KMS-11 (cell line): ENCODE results near the gene STAM.

ENCODE experiments used
- H2AFZ ChIP-seq: fragments of 200-600 bp; sonication (generic); 2 replicates; pipeline ENCODE4 v1.6.1; 2016; ENCODE audit warnings: antibody characterized with exemption, mixed run types, low read depth
- H3K27ac ChIP-seq: fragments of 200-600 bp; sonication (generic); 2 replicates; pipeline ENCODE4 v1.6.1; 2016; ENCODE audit warnings: mild to moderate bottlenecking, mixed run types
- H3K27me3 ChIP-seq: fragments of 200-600 bp; sonication (generic); 2 replicates; pipeline ENCODE4 v1.6.1; 2017; ENCODE audit warnings: mild to moderate bottlenecking, low read depth, mixed run types, moderate library complexity; ENCODE audit not compliant: insufficient read depth
- H3K36me3 ChIP-seq: fragments of 200-600 bp; sonication (generic); 2 replicates; pipeline ENCODE4 v1.6.1; 2017; ENCODE audit warnings: mild to moderate bottlenecking, mixed run types; ENCODE audit not compliant: insufficient read depth
- H3K4me1 ChIP-seq: fragments of 200-600 bp; sonication (generic); 2 replicates; pipeline ENCODE4 v1.6.1; 2016; ENCODE audit warnings: mild to moderate bottlenecking, low read depth, mixed run types; ENCODE audit not compliant: poor library complexity, severe bottlenecking
- H3K4me2 ChIP-seq: fragments of 200-600 bp; sonication (generic); 2 replicates; pipeline ENCODE4 v1.7.0; 2016; ENCODE audit warnings: mild to moderate bottlenecking, mixed run types
- H3K4me3 ChIP-seq: fragments of 200-600 bp; sonication (generic); IDR thresholded peaks from 2 replicates; pipeline ENCODE4 v1.6.1; 2017; ENCODE audit warnings: low read depth, low read length, mixed read lengths; ENCODE audit not compliant: insufficient read depth
- H3K79me2 ChIP-seq: fragments of 200-600 bp; sonication (generic); 2 replicates; pipeline ENCODE4 v1.6.1; 2016; ENCODE audit warnings: low read depth, mixed run types; ENCODE audit not compliant: insufficient read depth
- H3K9ac ChIP-seq: fragments of 200-600 bp; sonication (generic); 2 replicates; pipeline ENCODE4 v1.6.1; 2016; ENCODE audit warnings: mild to moderate bottlenecking, mixed run types
- H4K20me1 ChIP-seq: fragments of 200-600 bp; sonication (generic); 2 replicates; pipeline ENCODE4 v1.6.1; 2016; ENCODE audit warnings: mild to moderate bottlenecking, mixed run types; ENCODE audit not compliant: insufficient read depth
- TF ChIP-seq, protein P1 (sequence below): fragments of 200-600 bp; sonication (generic); conservative IDR thresholded peaks from 2 replicates; pipeline ENCODE4 v1.6.1; 2017; ENCODE audit warnings: low read depth, mild to moderate bottlenecking, antibody characterized with exemption, low read length, moderate library complexity, mixed read lengths

The STAM gene

DNA sequence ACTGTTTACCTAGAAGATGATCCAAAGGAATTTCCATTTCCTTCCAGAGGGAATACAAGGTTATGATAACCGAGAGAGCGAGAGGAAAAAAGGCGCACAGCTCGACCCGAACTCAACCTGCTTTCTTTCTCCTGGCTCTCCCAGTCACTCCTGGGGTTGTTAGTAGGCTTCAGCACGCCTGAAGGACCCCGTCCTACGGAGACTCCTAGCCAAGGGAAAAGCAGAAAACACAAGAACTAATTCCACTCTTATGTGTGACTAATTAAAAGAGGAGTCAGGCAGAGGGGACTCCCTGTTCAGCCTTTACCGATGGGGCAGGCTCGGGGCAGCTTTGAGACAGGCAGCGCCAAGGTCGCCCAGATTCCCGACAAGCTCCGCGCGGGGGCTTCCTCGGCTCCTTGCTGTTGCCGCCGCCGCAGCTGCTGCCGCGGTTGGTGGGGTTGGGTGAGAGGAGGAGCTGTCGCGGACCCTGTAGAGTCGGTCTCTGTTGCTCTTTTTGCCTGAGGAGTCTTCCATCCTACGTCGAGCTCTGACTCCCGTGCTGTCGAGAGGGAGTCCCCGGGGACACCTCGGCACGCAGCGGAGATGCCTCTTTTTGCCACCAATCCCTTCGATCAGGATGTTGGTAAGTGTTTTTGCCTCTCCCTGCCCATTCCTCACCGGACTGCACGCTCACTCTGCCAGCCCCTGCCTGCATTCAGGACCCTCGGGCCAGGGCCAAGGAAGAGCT, at the start of gene STAM:
STAM (plus strand) TSS at position 397 of the 730 bp plus-strand sequence; CDS start at position 586, 189 bp downstream.
- Histone ChIP-seq H3K27ac (peak within 1 kb of the TSS; percentile 97), H3K4me1 (peaks cover 23% of the 10 kb centered on the region), H3K4me3 (peak within 1 kb of the TSS; percentile 76), H3K4me2 (peak within 1 kb of the TSS; percentile 94), H3K27me3 (no peaks in the 10 kb centered on the region), H3K79me2 (peaks cover 61% of the 10 kb centered on the region), H2AFZ (peak within 1 kb of the TSS; percentile 66), H3K36me3 (no peaks in the 10 kb centered on the region), H4K20me1 (no peaks in the 10 kb centered on the region; the same call in 1 of the 2 replicates), H3K9ac (peak within 1 kb of the TSS; percentile 98)
- TF ChIP-seq, protein P1, sequence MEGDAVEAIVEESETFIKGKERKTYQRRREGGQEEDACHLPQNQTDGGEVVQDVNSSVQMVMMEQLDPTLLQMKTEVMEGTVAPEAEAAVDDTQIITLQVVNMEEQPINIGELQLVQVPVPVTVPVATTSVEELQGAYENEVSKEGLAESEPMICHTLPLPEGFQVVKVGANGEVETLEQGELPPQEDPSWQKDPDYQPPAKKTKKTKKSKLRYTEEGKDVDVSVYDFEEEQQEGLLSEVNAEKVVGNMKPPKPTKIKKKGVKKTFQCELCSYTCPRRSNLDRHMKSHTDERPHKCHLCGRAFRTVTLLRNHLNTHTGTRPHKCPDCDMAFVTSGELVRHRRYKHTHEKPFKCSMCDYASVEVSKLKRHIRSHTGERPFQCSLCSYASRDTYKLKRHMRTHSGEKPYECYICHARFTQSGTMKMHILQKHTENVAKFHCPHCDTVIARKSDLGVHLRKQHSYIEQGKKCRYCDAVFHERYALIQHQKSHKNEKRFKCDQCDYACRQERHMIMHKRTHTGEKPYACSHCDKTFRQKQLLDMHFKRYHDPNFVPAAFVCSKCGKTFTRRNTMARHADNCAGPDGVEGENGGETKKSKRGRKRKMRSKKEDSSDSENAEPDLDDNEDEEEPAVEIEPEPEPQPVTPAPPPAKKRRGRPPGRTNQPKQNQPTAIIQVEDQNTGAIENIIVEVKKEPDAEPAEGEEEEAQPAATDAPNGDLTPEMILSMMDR = no peak

DNA sequence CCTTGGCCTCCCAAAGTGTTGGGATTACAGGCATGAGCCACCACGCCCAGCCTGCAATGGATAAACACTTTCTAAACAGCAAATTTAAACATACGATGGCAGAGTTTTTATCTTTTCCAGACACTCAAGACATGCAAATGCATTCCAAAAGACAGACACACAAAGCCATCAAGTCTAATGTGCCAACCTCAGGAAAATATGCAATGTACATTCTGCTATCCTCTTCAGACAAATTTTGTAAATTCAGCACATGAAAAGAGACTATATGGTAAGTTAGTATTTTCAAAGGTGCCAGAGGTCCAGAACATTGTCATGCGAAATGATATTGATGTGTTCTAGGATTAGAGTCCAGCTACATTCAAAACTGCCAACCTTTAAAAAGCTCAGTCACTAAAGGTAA, 46.6 kb upstream of the STAM start:
- Histone ChIP-seq H3K4me1 (no peaks in the 10 kb centered on the region), H2AFZ (no peak overlapping the region), H3K4me3 (no peak overlapping the region), H3K79me2 (no peaks in the 10 kb centered on the region), H3K9ac (no peak overlapping the region), H4K20me1 (no peaks in the 10 kb centered on the region), H3K27me3 (no peaks in the 10 kb centered on the region), H3K36me3 (no peaks in the 10 kb centered on the region), H3K27ac (no peak overlapping the region), H3K4me2 (no peak overlapping the region)
- TF ChIP-seq, protein P1 = no peak

DNA sequence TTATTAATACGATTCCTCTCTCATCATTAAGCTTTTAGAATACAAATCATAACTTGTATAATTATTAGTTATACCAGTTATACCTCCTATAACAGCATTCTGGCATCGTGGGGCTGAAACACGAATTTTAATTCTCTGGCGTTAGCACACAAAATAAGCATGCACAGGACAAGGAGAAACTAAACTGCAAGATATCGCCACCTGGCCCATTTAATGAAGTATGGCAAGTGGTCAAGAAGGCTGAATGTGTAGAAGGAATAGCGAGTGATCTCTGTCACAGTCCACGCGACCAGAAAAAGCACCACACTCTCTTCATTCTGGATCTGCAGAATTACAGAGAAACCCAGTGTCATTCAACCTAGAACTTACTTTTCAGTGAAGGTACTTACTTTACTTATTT, 44.9 kb upstream of the STAM start:
- Histone ChIP-seq H4K20me1 (no peaks in the 10 kb centered on the region), H3K27ac (no peak overlapping the region), H2AFZ (no peak overlapping the region), H3K36me3 (no peaks in the 10 kb centered on the region), H3K4me1 (no peaks in the 10 kb centered on the region), H3K27me3 (no peaks in the 10 kb centered on the region), H3K4me3 (no peak overlapping the region), H3K79me2 (no peaks in the 10 kb centered on the region), H3K4me2 (no peak overlapping the region), H3K9ac (no peak overlapping the region)
- TF ChIP-seq, protein P1 = no peak

DNA sequence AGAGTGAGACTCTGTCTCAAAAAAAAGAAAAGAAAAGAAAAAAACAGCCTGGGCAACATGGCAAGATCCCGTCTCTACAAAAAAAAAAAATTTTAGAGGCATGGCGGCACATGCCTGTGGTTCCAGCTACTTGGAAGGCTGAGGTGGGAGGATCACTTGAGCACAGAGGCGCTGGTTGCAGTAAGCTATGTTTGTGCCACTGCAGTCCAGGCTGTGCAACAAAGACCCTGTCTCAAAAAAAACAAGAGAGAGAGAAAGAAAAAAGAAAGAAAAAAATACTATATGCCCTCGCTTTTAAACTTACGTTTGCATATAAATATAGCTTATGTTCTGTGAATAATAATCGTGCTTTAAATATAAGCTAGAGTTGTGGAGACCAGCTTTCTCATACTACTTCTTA, 38.0 kb upstream of the STAM start:
- H3K4me2 ChIP-seq = no peak overlapping the region
- no peaks in the 10 kb centered on the region for H3K4me1 ChIP-seq
- no peaks in the 10 kb centered on the region for H3K36me3 ChIP-seq
- no peaks in the 10 kb centered on the region for H4K20me1 ChIP-seq
- H3K79me2 ChIP-seq = no peaks in the 10 kb centered on the region
- H3K27ac ChIP-seq = no peak overlapping the region
- no peak overlapping the region for H3K9ac ChIP-seq
- no peak overlapping the region for H3K4me3 ChIP-seq
- no peaks in the 10 kb centered on the region for H3K27me3 ChIP-seq
- H2AFZ ChIP-seq = no peak overlapping the region
- TF ChIP-seq, protein P1 = no peak
